Right kidney (tissue), 9 donors: ENCODE measurements around the gene SNAPC1.
"Not testable (repeated sequence)": the region's sequence is repeated elsewhere in the genome, so short reads cannot be mapped to it uniquely, and the experiment has no call there.

Source experiments
- DNase-seq: peaks from one replicate; pipeline ENCODE4 v3.0.0-alpha.2; 2016
- long read RNA-seq, 8 donors: transcript quantifications; one replicate each; lab custom pipeline, GENCODE V29; 2026

The SNAPC1 gene
- long read RNA-seq, donor 1, partial matches to known transcripts: 6 of 10 reads
- long read RNA-seq, donor 1, other reads (novel, unspliced or antisense): 0 of 10 reads
- long read RNA-seq, donor 2, partial matches to known transcripts: 5 of 8 reads
- long read RNA-seq, donor 2, other reads (novel, unspliced or antisense): 0 of 8 reads
- long read RNA-seq, donor 3, partial matches to known transcripts: 0 of 2 reads
- long read RNA-seq, donor 3, other reads (novel, unspliced or antisense): 0 of 2 reads
- long read RNA-seq, donor 4, partial matches to known transcripts: 6 of 9 reads
- long read RNA-seq, donor 4, other reads (novel, unspliced or antisense): 0 of 9 reads
- long read RNA-seq, donor 5, transcript SNAPC1-201 (10 exons, 2,656 nt): major isoform, 8 of 8 reads
- long read RNA-seq, donor 5, partial matches to known transcripts: 0 of 8 reads
- long read RNA-seq, donor 5, other reads (novel, unspliced or antisense): 0 of 8 reads
- long read RNA-seq, donor 6, partial matches to known transcripts: 0 of 2 reads
- long read RNA-seq, donor 6, other reads (novel, unspliced or antisense): 0 of 2 reads
- long read RNA-seq, donor 7: 0 reads
- long read RNA-seq, donor 8, partial matches to known transcripts: 7 of 8 reads
- long read RNA-seq, donor 8, other reads (novel, unspliced or antisense): 0 of 8 reads

- peak; percentile 86 for DNase-seq
These were observed at the start of gene SNAPC1 for GRCh38 chr14:61761959-61762786. TSS of gene SNAPC1 (plus strand) at chr14:61762420. CDS start at chr14:61762461, 41 bp downstream.

- DNase-seq: no peak
These were observed 48.3 kb upstream of the SNAPC1 start for GRCh38 chr14:61713724-61714437.

GRCh38 chr14:61716956-61717355, 45.3 kb upstream of the SNAPC1 start:
- DNase-seq: no peak

- no peak for DNase-seq
These were observed 44.2 kb upstream of the SNAPC1 start for GRCh38 chr14:61718039-61718438.

GRCh38 chr14:61719344-61720293, 42.6 kb upstream of the SNAPC1 start:
- DNase-seq: no peak

- DNase-seq: no peak
These were observed 41.9 kb upstream of the SNAPC1 start for GRCh38 chr14:61720294-61720661.

- DNase-seq: no peak
These were observed 41.5 kb upstream of the SNAPC1 start for GRCh38 chr14:61720741-61721140.

- DNase-seq: no peak
These were observed 38.1 kb upstream of the SNAPC1 start for GRCh38 chr14:61724133-61724532.

- no peak for DNase-seq
These were observed 35.2 kb upstream of the SNAPC1 start for GRCh38 chr14:61726778-61727658.

GRCh38 chr14:61730756-61731373, 31.4 kb upstream of the SNAPC1 start:
- DNase-seq: no peak

- no peak for DNase-seq
These were observed 28.2 kb upstream of the SNAPC1 start for GRCh38 chr14:61733972-61734371.

GRCh38 chr14:61736751-61737150, 25.5 kb upstream of the SNAPC1 start:
- no peak for DNase-seq

- DNase-seq: no peak
These were observed 24.3 kb upstream of the SNAPC1 start for GRCh38 chr14:61737915-61738314.

GRCh38 chr14:61739133-61739532, 23.1 kb upstream of the SNAPC1 start:
- no peak for DNase-seq

GRCh38 chr14:61742371-61742770, 19.8 kb upstream of the SNAPC1 start:
- no peak for DNase-seq

GRCh38 chr14:61744238-61744637, 18.0 kb upstream of the SNAPC1 start:
- DNase-seq: no peak

- not testable (repeated sequence) for DNase-seq
These were observed 15.9 kb upstream of the SNAPC1 start for GRCh38 chr14:61746346-61746745.

- DNase-seq: no peak
These were observed 15.3 kb upstream of the SNAPC1 start for GRCh38 chr14:61746881-61747280.

GRCh38 chr14:61747342-61747741, 14.9 kb upstream of the SNAPC1 start:
- DNase-seq: no peak

- DNase-seq: no peak
These were observed 13.0 kb upstream of the SNAPC1 start for GRCh38 chr14:61749264-61749663.
